EL (cell line): Measurements from ENCODE around the gene TMEM184A.

Source experiments
- DNase-seq: peaks from one replicate; pipeline ENCODE4 v3.0.0-alpha.2; 2016

The TMEM184A gene

DNA sequence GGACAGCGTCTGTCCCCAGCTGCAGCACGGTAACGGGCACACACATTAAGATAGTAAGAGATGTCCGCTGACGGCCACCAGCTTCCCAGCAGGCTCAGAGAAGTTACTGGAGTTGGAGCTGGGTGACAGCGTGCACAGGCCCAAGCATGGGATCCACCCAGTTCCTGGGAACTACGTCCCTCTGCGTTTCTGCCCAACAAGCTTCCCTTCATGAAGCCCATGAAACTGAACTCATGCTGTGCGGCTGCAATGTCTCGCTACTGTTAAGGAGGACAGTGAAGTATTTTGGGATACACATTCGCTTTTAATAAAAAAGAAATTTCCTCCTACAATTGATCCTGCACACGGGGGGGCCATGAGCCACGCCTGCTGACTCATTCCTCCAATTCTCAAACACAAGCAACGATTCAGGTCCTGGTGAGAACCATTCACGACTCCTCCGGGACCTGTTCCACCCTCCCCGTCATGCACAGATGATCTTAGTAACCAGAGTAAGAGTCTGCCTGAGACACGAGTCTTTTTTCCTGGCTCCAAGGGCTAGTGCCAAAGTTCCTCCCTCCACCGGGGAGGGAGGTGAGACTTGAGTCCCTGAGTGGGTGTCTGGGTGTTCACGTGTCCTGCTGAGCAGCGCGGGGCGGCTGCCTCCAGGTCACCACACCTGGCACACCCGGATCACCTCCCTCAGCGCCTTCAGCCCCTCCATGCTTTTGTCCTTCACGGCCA is 11.2 kb upstream of the TMEM184A start:
- DNase-seq, result no peak

GRCh38 chr7:1566687-1567048 is 10.7 kb upstream of the TMEM184A start:
- DNase-seq, result no peak

GRCh38 chr7:1564603-1565022 is 8.6 kb upstream of the TMEM184A start:
- peak; percentile 28 for DNase-seq

GRCh38 chr7:1563981-1564602 is 8.1 kb upstream of the TMEM184A start:
- DNase-seq, result no peak

- no peak for DNase-seq
Observed at GRCh38 chr7:1562597-1563051, 6.6 kb upstream of the TMEM184A start.

- DNase-seq, result no peak
Observed at GRCh38 chr7:1562116-1562515, 6.1 kb upstream of the TMEM184A start.

DNA sequence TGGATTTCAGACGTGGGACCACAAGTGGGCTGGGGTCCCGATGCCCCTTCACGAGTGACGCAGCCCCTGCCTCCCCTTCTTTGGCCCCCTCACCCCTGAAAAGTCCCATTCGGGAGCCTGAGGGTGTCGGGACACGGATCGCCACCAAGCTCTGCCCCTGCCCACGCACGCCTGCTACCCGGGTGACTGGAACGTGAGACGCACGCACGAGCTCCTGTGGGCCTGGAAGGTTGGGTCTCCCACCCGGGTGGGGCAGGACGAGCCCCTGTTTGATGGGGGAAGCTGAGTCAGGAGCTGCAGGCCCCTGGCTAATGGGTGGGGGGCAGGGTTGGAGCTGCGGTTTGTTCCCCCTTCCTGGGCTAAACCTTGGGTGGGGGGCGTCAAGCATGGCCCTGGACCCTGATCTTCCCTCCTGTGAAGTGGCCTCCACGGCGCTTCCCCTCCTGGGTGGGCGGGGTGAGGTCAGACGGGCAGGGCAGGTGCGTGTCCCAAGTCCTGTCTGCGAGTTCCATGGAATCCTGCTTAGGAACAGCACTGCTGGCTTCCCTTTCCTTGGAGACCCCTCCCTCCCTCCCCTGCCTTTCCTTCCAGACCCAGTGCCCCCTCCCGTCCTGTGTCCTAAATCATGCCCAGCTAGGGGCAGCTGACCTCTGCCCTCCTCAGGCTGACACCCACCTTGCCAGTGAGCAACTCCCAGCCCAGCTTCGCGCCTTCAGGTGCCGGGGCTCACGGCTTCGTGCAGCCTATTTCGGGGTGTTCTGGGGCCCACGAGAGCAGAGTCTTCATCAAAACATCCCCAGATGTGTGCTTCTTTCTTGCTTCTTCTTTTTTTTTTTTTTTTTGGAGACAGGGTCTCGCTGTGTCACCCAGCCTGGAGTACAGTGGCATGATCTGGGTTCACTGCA is 5.3 kb upstream of the TMEM184A start:
- no peak for DNase-seq

GRCh38 chr7:1560620-1561031 is 4.6 kb upstream of the TMEM184A start:
- DNase-seq, result no peak

DNA sequence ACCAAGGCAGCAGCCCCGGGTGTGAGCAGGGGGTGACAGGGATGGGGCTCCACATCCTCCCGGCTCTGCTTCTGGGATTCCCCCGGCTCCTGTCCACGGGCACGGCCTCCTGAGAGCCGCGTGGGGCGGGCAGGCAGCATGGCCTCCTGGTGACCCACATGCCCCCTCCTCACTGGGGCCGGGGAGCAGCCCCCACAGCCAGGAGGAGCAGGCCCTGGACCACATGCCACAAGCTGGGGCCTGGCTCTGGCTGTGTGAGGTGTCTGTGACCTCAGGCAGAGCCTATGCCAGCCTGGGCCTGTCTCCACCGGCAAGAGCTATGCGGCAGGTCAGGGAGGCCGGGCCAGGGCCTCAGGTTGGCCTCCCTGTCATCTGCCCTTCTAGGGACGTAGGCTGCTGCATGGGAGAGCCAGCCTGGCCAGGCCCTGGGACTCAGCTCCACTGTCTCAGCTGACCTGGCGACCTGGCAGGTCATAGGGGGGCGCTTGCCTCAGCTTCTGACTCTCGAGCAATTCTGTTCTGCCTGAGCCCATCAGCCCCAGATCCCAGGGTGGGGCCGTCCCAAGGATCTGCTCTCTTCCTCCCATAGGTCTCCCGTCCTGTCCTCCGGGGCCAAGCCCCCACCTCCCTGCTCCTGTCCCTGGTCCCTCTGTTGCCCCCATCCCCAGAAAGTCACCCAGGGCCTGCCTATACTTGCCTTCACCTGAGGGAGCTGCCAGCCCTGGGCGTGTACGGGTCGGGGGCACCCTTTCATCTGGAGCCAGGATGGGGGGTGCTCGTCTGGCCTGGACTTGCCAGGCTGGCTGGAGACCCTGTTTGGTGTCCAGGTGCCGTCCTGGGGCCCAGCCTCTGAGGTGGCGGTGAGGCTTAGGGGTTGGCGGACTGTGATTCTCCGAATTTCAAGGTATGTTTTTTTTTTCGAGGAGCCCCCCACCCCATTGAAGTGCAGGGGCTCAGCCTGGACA is 3.9 kb upstream of the TMEM184A start:
- DNase-seq, result no peak

GRCh38 chr7:1558841-1559625 is 3.0 kb upstream of the TMEM184A start:
- DNase-seq, result no peak

DNA sequence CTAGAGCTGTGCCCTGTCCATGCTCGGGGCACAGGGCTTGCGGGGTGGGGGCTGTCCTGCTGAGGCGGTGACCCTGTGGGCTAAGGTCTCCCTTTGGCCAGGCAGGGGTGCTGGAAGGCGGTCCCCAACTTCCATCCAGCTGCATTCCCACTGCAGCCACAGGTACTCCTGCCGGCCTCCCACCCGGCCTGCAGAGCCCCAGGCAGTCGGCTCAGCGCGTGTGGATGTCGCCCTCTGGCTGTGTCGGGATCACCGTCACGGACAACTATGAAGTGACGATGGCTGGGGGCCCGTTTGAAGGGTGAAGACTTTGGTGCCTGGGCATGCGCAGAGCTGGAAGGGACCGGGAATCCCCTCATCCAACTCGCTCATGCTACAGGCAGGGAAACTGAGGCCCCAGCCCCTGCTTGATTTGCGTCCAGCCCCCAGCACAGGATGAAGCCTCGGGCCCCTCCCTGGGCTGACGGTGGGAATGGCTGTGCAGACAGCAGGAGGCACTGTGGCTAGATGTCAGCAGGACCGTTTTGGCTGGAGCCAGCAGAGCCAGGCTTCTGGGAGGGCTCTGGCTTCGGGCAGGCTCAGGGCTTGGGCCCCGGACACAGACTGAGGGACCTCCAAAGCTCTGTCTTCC is 2.3 kb upstream of the TMEM184A start:
- DNase-seq, result peak; percentile 32

DNA sequence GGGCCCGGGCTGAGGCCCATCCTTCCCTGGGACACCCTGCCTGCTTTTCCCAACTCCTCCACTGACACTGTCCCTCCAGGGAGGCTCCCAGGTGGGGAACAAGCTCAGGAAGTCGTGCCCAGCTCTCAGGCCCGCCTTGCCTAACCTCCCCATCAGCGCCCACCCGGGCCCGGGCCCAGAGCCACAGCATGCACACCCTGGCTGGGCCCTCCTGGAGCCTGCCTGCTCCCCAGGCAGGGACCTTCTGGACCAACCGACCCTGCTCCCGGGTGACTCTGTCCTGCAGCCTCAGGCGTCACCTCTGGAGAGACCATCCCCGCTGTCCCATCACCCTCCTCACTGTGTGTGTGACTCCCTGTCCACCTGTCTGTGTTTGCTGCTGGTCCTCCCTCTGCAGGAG is 1.8 kb upstream of the TMEM184A start:
- DNase-seq, result no peak

DNA sequence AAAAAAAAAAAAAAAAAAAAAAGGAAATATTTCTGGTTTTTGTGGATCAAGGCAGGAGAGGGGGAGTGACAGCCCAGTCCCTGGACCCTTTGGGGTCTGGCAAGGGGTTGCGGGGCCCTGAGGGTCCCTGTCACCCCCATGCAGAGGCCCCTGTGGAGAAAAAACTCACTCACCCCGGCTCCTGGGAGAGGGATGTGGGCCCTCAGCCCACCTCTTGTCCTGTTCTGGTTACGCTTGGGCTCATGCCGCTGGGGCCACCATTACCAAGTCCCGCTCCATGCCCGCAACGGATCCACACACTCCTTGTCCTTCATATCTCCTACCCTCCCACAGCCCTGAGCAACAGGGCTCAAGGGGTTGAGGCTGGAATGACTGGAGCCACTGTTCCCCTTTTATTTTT is 1.0 kb upstream of the TMEM184A start:
- DNase-seq, result no peak

DNA sequence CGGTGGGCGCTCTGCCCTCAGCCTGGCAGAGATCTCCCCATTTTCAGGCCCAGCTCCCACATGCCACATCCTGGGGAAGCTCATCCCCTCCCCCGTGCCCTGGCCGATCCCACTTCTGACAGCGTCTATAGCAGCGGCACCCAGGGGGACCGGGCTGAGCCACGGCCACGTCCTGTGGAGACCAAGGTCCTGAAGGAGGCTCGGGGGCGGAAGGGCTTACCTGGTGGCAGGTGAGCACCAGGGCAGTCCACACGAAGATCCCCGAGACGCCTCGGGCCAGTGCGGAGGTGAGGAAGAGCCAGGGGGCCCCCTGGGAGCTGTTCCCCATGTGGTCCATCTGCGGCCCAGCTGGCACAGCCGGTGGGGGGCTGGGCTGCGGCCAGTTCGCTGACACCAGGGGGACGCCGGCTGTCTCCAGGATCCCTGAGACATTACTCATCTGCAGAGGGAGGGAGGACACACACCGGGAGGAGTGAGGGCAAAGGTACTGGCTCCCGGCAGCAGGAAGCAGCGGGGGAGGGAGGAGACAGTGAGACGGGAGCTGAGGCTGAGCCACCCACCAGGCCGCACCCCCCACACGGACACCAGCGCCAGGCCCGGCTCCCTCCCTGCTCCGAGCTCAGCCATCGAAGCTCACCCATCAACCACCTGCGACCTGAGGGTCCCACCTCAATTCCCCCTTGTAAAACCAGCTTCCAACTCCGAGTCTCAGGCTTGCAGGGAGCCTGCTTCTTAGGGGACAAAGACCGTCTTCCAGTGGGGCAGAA is 776 bp downstream of the TMEM184A start:
- DNase-seq, result peak; percentile 95

DNA sequence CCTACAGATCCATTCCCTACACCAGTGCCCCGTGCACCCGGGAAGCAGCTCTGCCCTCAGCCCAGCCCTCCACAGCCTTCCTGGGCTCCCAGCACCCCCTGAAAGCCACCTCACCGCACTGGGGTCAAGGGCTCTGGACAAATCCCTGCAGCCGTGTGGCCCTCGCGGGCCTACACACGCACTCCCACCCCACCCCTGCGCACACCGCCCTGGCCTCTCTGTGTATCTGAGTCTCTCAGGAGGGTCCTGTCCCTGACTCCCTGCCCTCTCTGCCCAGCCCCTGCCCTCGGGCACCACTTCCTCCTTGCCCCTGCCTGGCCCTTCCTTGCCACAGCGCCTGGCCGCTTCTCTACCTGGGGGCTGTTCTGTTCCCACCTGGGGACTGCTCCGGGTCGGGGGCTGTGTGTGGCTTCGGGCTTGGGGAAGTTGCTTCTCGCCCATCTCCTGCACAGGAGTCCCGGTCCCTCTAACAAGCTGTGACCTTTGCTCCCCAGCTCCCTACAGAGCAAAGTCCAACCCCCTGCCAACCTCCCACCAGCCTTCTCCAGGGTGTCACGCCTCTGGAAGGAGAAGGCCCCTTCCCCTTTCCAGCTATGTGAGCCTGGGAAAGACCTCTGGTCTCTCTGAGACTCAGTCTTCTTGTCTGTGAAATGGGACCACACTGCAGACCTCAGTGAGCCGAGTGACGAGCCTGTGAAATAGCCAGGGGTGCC is 1.5 kb downstream of the TMEM184A start:
- no peak for DNase-seq

DNA sequence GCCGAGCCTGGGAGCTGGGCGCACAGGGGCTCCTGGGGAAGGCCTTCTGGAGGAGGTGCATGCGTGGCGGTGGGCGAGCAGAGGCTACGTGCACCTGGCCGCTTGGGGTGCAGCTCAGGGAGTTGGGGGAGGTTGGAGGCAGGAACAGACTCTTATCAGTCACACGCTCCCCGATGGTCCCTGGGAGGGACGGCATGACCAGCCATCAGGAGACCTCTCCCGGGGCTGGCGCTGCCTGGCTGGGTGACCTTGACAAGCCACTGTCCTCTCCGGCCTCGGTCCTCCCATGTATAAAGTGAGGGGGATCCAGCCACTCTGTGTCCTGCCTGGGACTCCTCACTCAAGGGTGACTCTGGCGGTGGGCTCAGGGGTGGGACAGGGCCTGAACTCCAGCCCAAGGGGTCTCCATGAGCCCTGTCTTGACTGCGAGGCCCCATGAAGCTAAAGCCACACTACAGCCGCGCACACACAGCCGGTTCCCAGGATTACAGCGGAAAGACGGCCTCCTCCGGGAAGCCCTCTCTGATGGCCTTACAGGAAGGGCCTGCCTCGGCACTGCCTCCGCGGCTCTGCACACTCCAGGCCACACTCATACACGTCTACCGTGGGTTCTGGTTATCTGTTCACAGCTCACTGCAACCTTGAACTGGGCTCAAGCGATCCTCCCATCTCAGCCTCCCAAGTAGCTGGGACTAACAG is 2.3 kb downstream of the TMEM184A start:
- DNase-seq, result no peak

GRCh38 chr7:1552200-1552599 is 3.8 kb downstream of the TMEM184A start:
- DNase-seq, result no peak

GRCh38 chr7:1550846-1551155 is 5.2 kb downstream of the TMEM184A start:
- DNase-seq, result no peak
